A549 (cell line): ENCODE data around the gene DCX. TPM values are rescaled to one million over a fixed set of nuclear protein-coding genes. Genes with fewer than 3 reads are reported as not detected.
A peak's percentile ranks its signal among the peaks of the same experiment; 100 is the strongest.

Experiments
- ATAC-seq, 2 experiments: fragments of 200-7000 bp in 1 of 2; fragments of >200 bp in 1 of 2; cut with Nextera tagmentation in 1 of 2; cut with Tn5 transposase in 1 of 2; 3 replicates each; pipeline versions ENCODE4 v1.8.0 to v1.9.1; 2018 to 2020; ENCODE audit warnings: mild to moderate bottlenecking in 1 of 2, moderate library complexity in 1 of 2
- CTCF ChIA-PET: fragments of 300-600 bp; sonication (Branson Sonifier 250); formaldehyde crosslinking; extraction: SDS; loops from one replicate; lab custom pipeline; 2021; ENCODE audit warnings: antibody characterized with exemption, inconsistent platforms; lab: Yijun Ruan, JAX
- POLR2A ChIA-PET: fragments of 350-600 bp; formaldehyde crosslinking; extraction: SDS; loops from one replicate; lab custom pipeline; 2021; ENCODE audit warnings: antibody characterized with exemption, inconsistent platforms; lab: Yijun Ruan, JAX
- DNase-seq, 2 experiments: peaks; one replicate each; pipeline versions ENCODE4 v3.0.0 to v3.0.0-alpha.2; 2011 to 2016; ENCODE audit warnings: low read depth in 1 of 2, low spot score in 1 of 2
- FAIRE-seq: peaks from 2 replicates; lab custom pipeline; 2011; peaks lifted over from hg19 to GRCh38; lab: Jason Lieb, UNC
- H3K27ac ChIP-seq, 2 experiments: fragments of >200 bp; sonication (Bioruptor Twin); formaldehyde crosslinking; 3 replicates each; pipeline ENCODE4 v1.5.1; 2016 to 2017
- H3K4me1 ChIP-seq: fragments of >200 bp; sonication (Bioruptor Twin); formaldehyde crosslinking; 3 replicates; pipeline ENCODE4 v1.6.1; 2016
- H3K4me2 ChIP-seq: fragments of >200 bp; sonication (Bioruptor Twin); formaldehyde crosslinking; 3 replicates; pipeline ENCODE4 v1.6.1; 2016
- H3K4me3 ChIP-seq: fragments of >200 bp; sonication (Bioruptor Twin); formaldehyde crosslinking; 3 replicates; pipeline ENCODE4 v1.5.1; 2016
- H3K9me3 ChIP-seq: fragments of >200 bp; sonication (Bioruptor Twin); formaldehyde crosslinking; 3 replicates; pipeline ENCODE4 v1.6.1; 2016
- CEBPB ChIP-seq, 2 experiments: fragments of >200 bp in 1 of 2; sonication (Bioruptor Twin) in 1 of 2; formaldehyde crosslinking in 1 of 2; IDR thresholded peaks; 2 replicates each; pipeline ENCODE4 v1.6.1; 2012 to 2016
- CTCF ChIP-seq: fragments of >200 bp; sonication (Bioruptor Twin); formaldehyde crosslinking; IDR thresholded peaks from 3 replicates; pipeline ENCODE4 v1.5.1; 2016
- EHF ChIP-seq: fragments of 250-450 bp; sonication (Bioruptor Pico); IDR thresholded peaks from 2 replicates; pipeline ENCODE4 v1.5.0; 2020; ENCODE audit warnings: mild to moderate bottlenecking
- EHMT2 ChIP-seq: fragments of 200-600 bp; sonication (generic); IDR thresholded peaks from 2 replicates; pipeline ENCODE4 v1.6.1; 2016; ENCODE audit warnings: antibody characterized with exemption, low read depth, mild to moderate bottlenecking, moderate library complexity
- EP300 ChIP-seq, 2 experiments: fragments of >200 bp; sonication (Bioruptor Twin); formaldehyde crosslinking; IDR thresholded peaks; 2 replicates in 1 of 2; 3 replicates in 1 of 2; pipeline ENCODE4 v1.6.1; 2016 to 2017
- FOSL2 ChIP-seq, 2 experiments: fragments of 450-650 bp in 1 of 2; fragments of >200 bp in 1 of 2; sonication (Bioruptor Twin) in 1 of 2; formaldehyde crosslinking; IDR thresholded peaks; 2 replicates each; pipeline versions ENCODE4 v1.5.0 to v1.6.1; 2016 to 2020; ENCODE audit warnings: mild to moderate bottlenecking in 1 of 2, moderate library complexity in 1 of 2
- FOXS1 ChIP-seq: fragments of 250-450 bp; sonication (Bioruptor Pico); IDR thresholded peaks from 2 replicates; pipeline ENCODE4 v1.5.0; 2020; ENCODE audit warnings: mild to moderate bottlenecking, moderate library complexity
- GATA3 ChIP-seq: IDR thresholded peaks from 2 replicates; pipeline ENCODE4 v1.6.1; 2012; ENCODE audit warnings: borderline replicate concordance
- HDAC2 ChIP-seq: fragments of 200-600 bp; sonication (generic); IDR thresholded peaks from 2 replicates; pipeline ENCODE4 v1.6.1; 2016
- HMGXB4 ChIP-seq: fragments of 250-450 bp; sonication (Bioruptor Pico); IDR thresholded peaks from 2 replicates; pipeline ENCODE4 v1.5.0; 2021; ENCODE audit warnings: mild to moderate bottlenecking, moderate library complexity, borderline replicate concordance
- HOXA7 ChIP-seq: fragments of 250-450 bp; sonication (Bioruptor Pico); IDR thresholded peaks from 2 replicates; pipeline ENCODE4 v1.5.0; 2020; ENCODE audit warnings: mild to moderate bottlenecking, moderate library complexity
- JUN ChIP-seq, 2 experiments: fragments of >200 bp; sonication (Bioruptor Twin); formaldehyde crosslinking; IDR thresholded peaks; 2 replicates in 1 of 2; 3 replicates in 1 of 2; pipeline ENCODE4 v1.6.1; 2016 to 2017
- KDM5A ChIP-seq: fragments of 200-600 bp; sonication (generic); IDR thresholded peaks from 2 replicates; pipeline ENCODE4 v1.6.1; 2016; ENCODE audit warnings: antibody characterized with exemption, mild to moderate bottlenecking
- MAFK ChIP-seq: fragments of 450-650 bp; IDR thresholded peaks from 2 replicates; pipeline ENCODE4 v1.6.1; 2014; ENCODE audit not compliant: partially characterized antibody
- MYC ChIP-seq: IDR thresholded peaks from 2 replicates; pipeline ENCODE4 v1.6.1; 2012; ENCODE audit warnings: mild to moderate bottlenecking, inconsistent platforms, low read length, improper control_type of control experiment, borderline replicate concordance
- NFE2L2 ChIP-seq: fragments of 150-350 bp; conservative IDR thresholded peaks from 2 replicates; pipeline ENCODE4 v1.6.1; 2014; ENCODE audit warnings: low read length
- NPAS2 ChIP-seq: fragments of 250-450 bp; sonication (Bioruptor Pico); IDR thresholded peaks from 2 replicates; pipeline ENCODE4 v1.8.0; 2022; ENCODE audit warnings: mild to moderate bottlenecking, moderate library complexity, borderline replicate concordance
- PBX3 ChIP-seq: IDR thresholded peaks from 2 replicates; pipeline ENCODE4 v1.6.1; 2012
- PHF8 ChIP-seq: fragments of 200-600 bp; sonication (generic); IDR thresholded peaks from 2 replicates; pipeline ENCODE4 v1.6.1; 2016; ENCODE audit warnings: low read depth, mild to moderate bottlenecking, antibody characterized with exemption, moderate library complexity, borderline replicate concordance
- RAD21 ChIP-seq, 2 experiments: fragments of >200 bp in 1 of 2; sonication (Bioruptor Twin) in 1 of 2; formaldehyde crosslinking in 1 of 2; IDR thresholded peaks in 1 of 2; conservative IDR thresholded peaks in 1 of 2; 2 replicates in 1 of 2; 3 replicates in 1 of 2; pipeline ENCODE4 v1.6.1; 2012 to 2018; ENCODE audit warnings: inconsistent platforms in 1 of 2
- RCOR1 ChIP-seq: fragments of 150-350 bp; IDR thresholded peaks from 2 replicates; pipeline ENCODE4 v1.6.1; 2014; ENCODE audit warnings: antibody characterized with exemption, low read length, low read depth
- SREBF2 ChIP-seq: fragments of 450-650 bp; IDR thresholded peaks from 2 replicates; pipeline ENCODE4 v1.6.1; 2014; ENCODE audit warnings: mild to moderate bottlenecking, moderate library complexity
- TFCP2L1 ChIP-seq: fragments of 250-450 bp; sonication (Bioruptor Pico); IDR thresholded peaks from 2 replicates; pipeline ENCODE4 v1.5.0; 2021; ENCODE audit warnings: mild to moderate bottlenecking
- ZC3H11A ChIP-seq: fragments of 450-650 bp; IDR thresholded peaks from 2 replicates; pipeline ENCODE4 v1.6.1; 2014; ENCODE audit warnings: antibody characterized with exemption, mild to moderate bottlenecking
- ZSCAN20 ChIP-seq: fragments of 250-450 bp; sonication (Bioruptor Pico); IDR thresholded peaks from 2 replicates; pipeline ENCODE4 v1.8.0; 2022; ENCODE audit warnings: mild to moderate bottlenecking, moderate library complexity
- WGBS: methylation state at CpG from one replicate; pipeline ENCODE4 v1.1.6; 2017; ENCODE audit errors: missing lambda C conversion rate; 5-methylcytosine and 5-hydroxymethylcytosine counted together
- polyA plus RNA-seq, 4 experiments: library from polyadenylated mRNA; depleted of rRNA in 3 of 4; stranded (reverse); fragments of >200 nt; fragmentation: RNase III in 1 of 4; extraction: RNeasy Plus Mini Kit Qiagen cat#74134 plus additional on column Dnase treatment in 1 of 4; gene quantifications; 2 replicates in 3 of 4; 3 replicates in 1 of 4; pipeline ENCODE4 v1.2.3, GENCODE V29; 2011 to 2017
- TF ChIP-seq, protein P1 (sequence below): IDR thresholded peaks from 2 replicates; pipeline ENCODE4 v1.6.1; 2012
- TF ChIP-seq, protein P2 (sequence below): fragments of >200 bp; sonication (Bioruptor Twin); formaldehyde crosslinking; IDR thresholded peaks from 3 replicates; pipeline ENCODE4 v1.6.1; 2016

Gene DCX
- polyA plus RNA-seq, 2 of the 4 experiments (the other 2 are of a cell fraction), result not detected

GRCh38 chrX:111328858-111329257 is 83.1 kb downstream of the DCX start:
- Histone ChIP-seq H3K4me1 (no peaks in the 10 kb centered on the region), H3K4me2 (no peak overlapping the region), H3K4me3 (no peak overlapping the region), H3K27ac (no peak overlapping the region), H3K9me3 (no peaks in the 10 kb centered on the region)
- POLR2A ChIA-PET, result no interaction called here
- peak; percentile 76 for FAIRE-seq
- no peak for ATAC-seq
- TF ChIP-seq MAFK (peak; percentile 55), ZSCAN20 (no peak), HDAC2 (no peak), TFCP2L1 (CRISPR knock-in tag) (no peak), MYC (no peak), EHMT2 (no peak)
- CTCF ChIA-PET, result no interaction called here
- DNase-seq, result no peak

- ATAC-seq, result no peak
- no peak overlapping the region for H3K4me2 ChIP-seq
- TF ChIP-seq HMGXB4 (CRISPR knock-in tag), result no peak
- TF ChIP-seq RCOR1, result no peak
- TF ChIP-seq PBX3, result no peak
- TF ChIP-seq SREBF2, result no peak
- TF ChIP-seq ZC3H11A, result no peak
- WGBS, result 12% methylated on average over 1 of the region's 1 CpG
- no peaks in the 10 kb centered on the region for H3K4me1 ChIP-seq
- no peaks in the 10 kb centered on the region for H3K9me3 ChIP-seq
- POLR2A ChIA-PET, result no interaction called here
- no peak overlapping the region for H3K4me3 ChIP-seq
- no peak overlapping the region for H3K27ac ChIP-seq
- no peak for DNase-seq
- CTCF ChIA-PET, result no interaction called here
- no peak for FAIRE-seq
Measured at GRCh38 chrX:111322231-111322855, 89.6 kb downstream of the DCX start.

- H3K4me3 ChIP-seq, result no peak overlapping the region
- ATAC-seq (no peak), DNase-seq (no peak), FAIRE-seq (no peak)
- TF ChIP-seq KDM5A (no peak), FOSL2 (IDR thresholded peaks at IDR 0.05) (no peak), FOSL2 (CRISPR knock-in tag; IDR thresholded peaks at IDR 0.05) (no peak), NPAS2 (CRISPR knock-in tag) (no peak), FOXS1 (CRISPR knock-in tag) (no peak), RAD21 (conservative IDR thresholded peaks at IDR 0.05 in 1 of 2, IDR thresholded peaks at IDR 0.05 in 1 of 2) (no peak), PHF8 (no peak), MYC (no peak), NFE2L2 (no peak), EHF (CRISPR knock-in tag) (no peak), GATA3 (no peak), CEBPB (IDR thresholded peaks at IDR 0.05) (no peak), JUN (IDR thresholded peaks at IDR 0.05) (no peak), HOXA7 (no peak), CTCF (no peak), EP300 (IDR thresholded peaks at IDR 0.05) (no peak), PBX3 (no peak)
- TF ChIP-seq, protein P1, sequence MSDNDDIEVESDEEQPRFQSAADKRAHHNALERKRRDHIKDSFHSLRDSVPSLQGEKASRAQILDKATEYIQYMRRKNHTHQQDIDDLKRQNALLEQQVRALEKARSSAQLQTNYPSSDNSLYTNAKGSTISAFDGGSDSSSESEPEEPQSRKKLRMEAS, result no peak
- TF ChIP-seq, protein P2, sequence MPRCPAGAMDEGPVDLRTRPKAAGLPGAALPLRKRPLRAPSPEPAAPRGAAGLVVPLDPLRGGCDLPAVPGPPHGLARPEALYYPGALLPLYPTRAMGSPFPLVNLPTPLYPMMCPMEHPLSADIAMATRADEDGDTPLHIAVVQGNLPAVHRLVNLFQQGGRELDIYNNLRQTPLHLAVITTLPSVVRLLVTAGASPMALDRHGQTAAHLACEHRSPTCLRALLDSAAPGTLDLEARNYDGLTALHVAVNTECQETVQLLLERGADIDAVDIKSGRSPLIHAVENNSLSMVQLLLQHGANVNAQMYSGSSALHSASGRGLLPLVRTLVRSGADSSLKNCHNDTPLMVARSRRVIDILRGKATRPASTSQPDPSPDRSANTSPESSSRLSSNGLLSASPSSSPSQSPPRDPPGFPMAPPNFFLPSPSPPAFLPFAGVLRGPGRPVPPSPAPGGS, result no peak
- H3K9me3 ChIP-seq, result no peaks in the 10 kb centered on the region
- WGBS, result 0% methylated on average over 4 of the region's 4 CpGs
- H3K4me2 ChIP-seq, result no peak overlapping the region
- no peaks in the 10 kb centered on the region for H3K4me1 ChIP-seq
- ChIA-PET POLR2A (no interaction called here), CTCF (no interaction called here)
- no peak overlapping the region for H3K27ac ChIP-seq
Measured at GRCh38 chrX:111319451-111319850, 92.5 kb downstream of the DCX start.
